KOPT-K1 (cell line): ENCODE data around the gene CBX7.

ENCODE experiments used
- H3K27ac ChIP-seq: fragments of 200-600 bp; sonication (generic); 2 replicates; pipeline ENCODE4 v1.5.1; 2016; ENCODE audit warnings: antibody characterized with exemption, mild to moderate bottlenecking, low read depth, low read length; ENCODE audit not compliant: poor library complexity, severe bottlenecking
- H3K36me3 ChIP-seq: fragments of 200-600 bp; sonication (generic); 2 replicates; pipeline ENCODE4 v1.5.1; 2017; ENCODE audit warnings: antibody characterized with exemption, mild to moderate bottlenecking, low read length, moderate library complexity; ENCODE audit not compliant: insufficient read depth
- H3K9me3 ChIP-seq: fragments of 200-600 bp; sonication (generic); 2 replicates; pipeline ENCODE4 v1.5.1; 2017; ENCODE audit warnings: antibody characterized with exemption, low read length, mild to moderate bottlenecking; ENCODE audit not compliant: insufficient read depth, poor library complexity, severe bottlenecking

Gene CBX7

GRCh38 chr22:39142088-39142680 lies 10.3 kb downstream of the CBX7 start:
- no peak overlapping the region for H3K27ac ChIP-seq
- H3K36me3 ChIP-seq, result no peaks in the 10 kb centered on the region
- no peaks in the 10 kb centered on the region for H3K9me3 ChIP-seq

DNA sequence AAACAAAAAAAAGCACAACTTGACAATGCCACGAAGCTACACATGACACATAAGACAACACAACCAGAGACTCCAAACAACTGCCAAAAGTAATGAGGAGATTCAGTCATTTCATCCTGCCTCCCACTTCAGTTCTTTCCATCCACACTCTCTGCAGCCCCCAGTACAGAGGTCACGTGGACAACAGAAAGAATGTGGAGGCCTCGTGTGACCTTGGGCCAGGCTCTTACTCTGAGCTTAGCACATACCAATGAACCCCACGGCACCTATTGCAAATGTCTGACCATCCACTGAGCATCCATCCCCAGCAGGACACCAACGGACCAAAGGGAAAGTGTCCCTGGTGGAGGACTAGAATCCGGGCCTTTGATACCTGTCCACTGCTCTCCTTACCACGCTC lies 12.5 kb downstream of the CBX7 start:
- Histone ChIP-seq H3K27ac (no peak overlapping the region), H3K9me3 (no peaks in the 10 kb centered on the region), H3K36me3 (no peaks in the 10 kb centered on the region)

GRCh38 chr22:39138357-39138997 lies 14.0 kb downstream of the CBX7 start:
- Histone ChIP-seq H3K36me3 (no peaks in the 10 kb centered on the region), H3K27ac (no peak overlapping the region), H3K9me3 (no peaks in the 10 kb centered on the region)

DNA sequence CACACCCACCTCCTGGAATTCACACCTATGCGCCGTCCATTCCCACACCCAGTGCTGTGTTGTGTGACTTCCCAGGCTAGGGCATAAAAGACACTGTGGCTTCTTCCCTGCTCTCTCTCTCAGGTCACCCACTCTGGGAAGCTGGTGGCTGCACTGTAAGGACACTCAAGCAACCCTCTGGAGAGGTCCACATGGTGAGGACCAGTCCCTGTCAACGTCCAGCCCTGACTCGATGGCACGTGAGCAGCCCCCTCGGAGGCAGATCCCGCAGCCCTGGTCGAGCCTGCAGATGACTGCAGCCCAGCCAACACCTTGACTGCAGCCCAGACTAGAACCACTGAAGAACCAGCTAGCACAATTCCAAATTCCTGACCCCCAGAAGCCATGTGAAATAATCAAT lies 16.2 kb downstream of the CBX7 start:
- H3K9me3 ChIP-seq, result no peaks in the 10 kb centered on the region
- H3K36me3 ChIP-seq, result no peaks in the 10 kb centered on the region
- no peak overlapping the region for H3K27ac ChIP-seq

GRCh38 chr22:39135092-39135896 lies 17.2 kb downstream of the CBX7 start:
- H3K27ac ChIP-seq, result no peak overlapping the region
- no peaks in the 10 kb centered on the region for H3K36me3 ChIP-seq
- H3K9me3 ChIP-seq, result no peaks in the 10 kb centered on the region

DNA sequence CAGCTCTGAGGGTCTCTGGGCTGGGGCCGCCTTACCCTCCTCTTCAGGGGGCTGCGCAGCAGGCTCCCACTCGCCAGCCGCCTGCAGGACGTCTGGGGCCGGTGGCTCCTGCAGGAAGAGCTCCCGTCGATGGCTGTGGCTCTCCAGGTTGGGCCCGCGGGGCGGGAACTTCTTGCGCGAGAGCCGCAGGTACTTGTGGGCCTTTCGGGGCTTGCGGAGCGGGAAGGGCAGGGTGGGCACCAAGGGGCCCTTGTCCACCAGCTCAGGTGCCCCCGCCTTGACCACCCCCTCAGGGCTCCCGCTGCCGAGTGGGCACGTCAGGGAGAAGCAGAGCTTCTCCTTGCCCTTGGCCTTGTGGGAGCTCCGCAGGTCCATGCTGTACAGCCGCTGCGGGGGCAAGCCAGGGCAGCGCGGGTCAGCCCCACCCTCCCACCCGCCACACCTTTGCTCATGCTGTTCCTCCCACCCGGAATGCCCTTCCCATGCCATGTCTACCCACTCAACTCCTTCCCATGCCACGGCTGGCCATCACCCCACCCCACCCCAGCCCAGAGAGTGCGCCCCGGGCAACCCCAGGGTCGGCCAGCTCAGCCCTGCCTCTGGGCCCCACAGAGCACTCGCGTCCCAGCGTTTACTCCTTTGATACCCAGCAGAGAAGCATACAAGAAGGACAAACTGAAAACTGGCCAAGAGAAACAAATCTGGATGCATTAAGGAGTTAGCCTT lies 18.0 kb downstream of the CBX7 start:
- no peaks in the 10 kb centered on the region for H3K36me3 ChIP-seq
- no peaks in the 10 kb centered on the region for H3K9me3 ChIP-seq
- H3K27ac ChIP-seq, result no peak overlapping the region

DNA sequence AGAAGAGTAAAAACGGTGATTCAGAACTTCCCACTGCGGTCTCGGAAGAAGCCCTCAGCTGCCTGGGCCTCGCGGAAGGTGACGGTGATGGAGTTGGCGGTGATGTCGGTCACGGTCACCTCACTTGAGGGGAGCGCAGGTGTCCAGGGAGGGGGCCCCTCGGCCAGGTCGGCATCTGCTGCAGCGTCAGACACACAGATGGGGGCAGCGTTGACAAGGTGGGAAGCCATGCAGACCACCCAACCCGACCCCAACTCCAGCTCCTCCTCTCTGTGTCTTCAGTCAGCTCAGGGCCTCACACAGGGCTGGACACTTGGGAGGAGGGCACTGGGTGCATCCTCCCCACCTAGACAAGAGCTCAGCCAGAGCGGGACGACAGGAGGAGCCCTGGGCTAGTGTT lies 18.6 kb downstream of the CBX7 start:
- Histone ChIP-seq H3K36me3 (no peaks in the 10 kb centered on the region), H3K27ac (no peak overlapping the region), H3K9me3 (no peaks in the 10 kb centered on the region)

- Histone ChIP-seq H3K27ac (no peak overlapping the region), H3K9me3 (no peaks in the 10 kb centered on the region), H3K36me3 (no peaks in the 10 kb centered on the region)
These were observed 19.5 kb downstream of the CBX7 start for GRCh38 chr22:39132871-39133524.

- Histone ChIP-seq H3K9me3 (no peaks in the 10 kb centered on the region), H3K27ac (no peak overlapping the region), H3K36me3 (no peaks in the 10 kb centered on the region)
These were observed 20.2 kb downstream of the CBX7 start for GRCh38 chr22:39132281-39132680.

DNA sequence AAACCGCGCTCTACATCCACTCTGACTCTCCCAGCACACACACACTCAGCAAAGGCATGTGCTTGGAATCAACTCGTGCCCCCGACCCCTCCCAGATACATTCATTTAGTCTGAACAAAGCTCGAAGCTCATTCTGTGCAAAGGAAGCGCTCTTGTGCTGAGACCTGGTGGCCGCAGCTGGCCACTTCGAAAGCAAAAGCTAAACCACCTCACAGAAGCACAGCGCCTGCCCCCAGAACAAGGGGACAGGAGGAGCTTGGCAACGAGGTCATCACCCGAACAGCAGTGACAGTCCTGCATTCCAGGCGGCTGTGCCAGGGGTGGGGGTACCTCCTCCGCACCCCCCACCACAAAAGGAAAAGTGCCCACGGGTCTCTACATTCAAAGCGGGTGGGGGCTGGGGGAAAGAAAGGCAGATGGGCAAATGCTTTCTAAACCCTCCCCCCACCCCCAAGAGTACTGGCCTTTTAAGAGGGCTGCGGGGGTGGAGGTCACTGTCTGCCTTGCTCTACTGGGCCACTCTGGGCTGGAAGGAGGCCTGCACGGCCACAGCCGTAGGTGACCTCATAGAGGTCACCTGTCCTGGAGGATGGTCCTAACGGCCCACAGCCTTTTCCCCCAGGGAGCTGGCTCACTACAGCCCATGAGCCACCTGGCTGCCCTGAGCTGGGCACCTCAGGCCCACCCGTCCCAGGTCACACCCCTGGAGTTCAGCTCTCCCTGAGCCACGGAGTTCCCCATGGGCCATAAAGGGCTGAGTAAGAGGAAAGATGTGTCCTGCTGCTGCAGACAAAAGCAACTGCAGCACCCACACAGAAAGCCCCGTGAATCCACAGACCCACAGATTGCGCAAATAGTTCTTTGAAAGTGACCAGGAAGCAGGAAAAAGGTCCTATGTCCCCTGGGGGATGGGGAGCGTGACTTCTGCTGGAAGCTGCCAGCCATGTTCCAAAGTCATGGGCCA lies 21.3 kb downstream of the CBX7 start:
- Histone ChIP-seq H3K9me3 (no peaks in the 10 kb centered on the region), H3K27ac (no peak overlapping the region), H3K36me3 (no peaks in the 10 kb centered on the region)

- Histone ChIP-seq H3K36me3 (no peaks in the 10 kb centered on the region), H3K9me3 (no peaks in the 10 kb centered on the region), H3K27ac (no peak overlapping the region)
These were observed 22.3 kb downstream of the CBX7 start for GRCh38 chr22:39130152-39130704.

- no peaks in the 10 kb centered on the region for H3K36me3 ChIP-seq
- no peaks in the 10 kb centered on the region for H3K9me3 ChIP-seq
- H3K27ac ChIP-seq, result no peak overlapping the region
These were observed 22.7 kb downstream of the CBX7 start for GRCh38 chr22:39129746-39130145.

DNA sequence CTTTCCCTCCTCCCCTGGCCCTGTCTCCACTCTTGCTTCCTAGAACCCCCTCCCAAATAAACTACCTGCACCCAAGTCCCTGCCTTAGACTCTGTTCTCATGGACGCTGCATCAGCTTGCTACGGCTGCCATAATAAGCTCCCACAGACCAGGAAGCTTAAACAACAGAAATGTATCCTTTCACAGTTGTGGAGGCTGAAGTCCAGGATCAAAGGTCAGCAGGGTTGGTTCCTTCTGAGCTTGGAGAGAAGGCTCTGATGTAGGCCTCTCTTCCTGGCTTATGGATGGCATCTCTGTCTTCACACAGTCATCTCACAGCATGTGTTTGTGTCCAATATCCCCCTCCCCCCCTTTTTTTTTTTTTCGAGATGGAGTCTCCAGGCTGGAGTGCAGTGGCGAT lies 23.4 kb downstream of the CBX7 start:
- Histone ChIP-seq H3K9me3 (no peaks in the 10 kb centered on the region), H3K36me3 (no peaks in the 10 kb centered on the region), H3K27ac (no peak overlapping the region)

- Histone ChIP-seq H3K9me3 (no peaks in the 10 kb centered on the region), H3K36me3 (no peaks in the 10 kb centered on the region), H3K27ac (no peak overlapping the region)
These were observed 24.0 kb downstream of the CBX7 start for GRCh38 chr22:39128508-39128907.
